B cell (primary cell): ENCODE measurements around the gene CCDC144A.
"Not testable (repeated sequence)": the region's sequence is repeated elsewhere in the genome, so short reads cannot be mapped to it uniquely, and the experiment has no call there.

ENCODE experiments used
- CTCF ChIP-seq: fragments of 200-600 bp; IDR thresholded peaks from one replicate; pipeline ENCODE4 v1.8.0; 2022; ENCODE audit warnings: antibody characterized with exemption, mild to moderate bottlenecking
- EZH2 ChIP-seq: IDR thresholded peaks from 2 replicates; pipeline ENCODE4 v1.6.1; 2012; ENCODE audit warnings: borderline replicate concordance, low read depth, mild to moderate bottlenecking, moderate library complexity, low read length; ENCODE audit not compliant: insufficient read depth, poor library complexity, severe bottlenecking

GRCh38 chr17:16804851-16805250 is 114.8 kb downstream of the CCDC144A start:
- TF ChIP-seq CTCF, EZH2: not testable (repeated sequence)
